ENCODE measurements around the gene UMPS. TPM values are rescaled to one million over a fixed set of nuclear protein-coding genes. Genes with fewer than 3 reads are reported as not detected.
A peak's percentile ranks its signal among the peaks of the same experiment; 100 is the strongest.

The UMPS gene
- total and polyA plus RNA-seq, 9 of the 15 experiments (the other 6 are each of a cell fraction or from before 2014, with no cell fraction given) = 28.9 to 91.0 (median 45.9) TPM

- no peak overlapping the region for H2AFZ ChIP-seq (ENCODE audit: low read depth, low read length)
- no peaks in the 10 kb centered on the region for H3K79me2 ChIP-seq (ENCODE audit: control insufficient read depth, insufficient read depth, low read length)
- H3K36me3 ChIP-seq (ENCODE audit: control insufficient read depth, insufficient read depth, low read length) = no peaks in the 10 kb centered on the region
- H3K4me1 ChIP-seq (replicated peaks in 1 of 2; ENCODE audit: control insufficient read depth in 2 of 2, insufficient read depth in 2 of 2, low read length in 2 of 2) = no peaks in the 10 kb centered on the region; a peak in 1 of 5 replicates
- FAIRE-seq = no peak
- in situ Hi-C loops (cut with MboI) (loop anchor here (5.0 kb wide), 1 partner anchor 123 kb away; no protein-coding TSS in a partner anchor), intact Hi-C loops (cut with micrococcal nuclease) (loop anchor here (5.0 kb wide), 1 partner anchor 48 kb away; no protein-coding TSS in a partner anchor)
- no peak overlapping the region for H3K9ac ChIP-seq (ENCODE audit: insufficient read depth in 1 of 2, low read depth in 2 of 2, low read length in 2 of 2)
- TF ChIP-seq EGR1 (conservative IDR thresholded peaks at IDR 0.05) = peak; percentile 47; the same call in 1 of the 2 replicates
- TF ChIP-seq, protein P1, sequence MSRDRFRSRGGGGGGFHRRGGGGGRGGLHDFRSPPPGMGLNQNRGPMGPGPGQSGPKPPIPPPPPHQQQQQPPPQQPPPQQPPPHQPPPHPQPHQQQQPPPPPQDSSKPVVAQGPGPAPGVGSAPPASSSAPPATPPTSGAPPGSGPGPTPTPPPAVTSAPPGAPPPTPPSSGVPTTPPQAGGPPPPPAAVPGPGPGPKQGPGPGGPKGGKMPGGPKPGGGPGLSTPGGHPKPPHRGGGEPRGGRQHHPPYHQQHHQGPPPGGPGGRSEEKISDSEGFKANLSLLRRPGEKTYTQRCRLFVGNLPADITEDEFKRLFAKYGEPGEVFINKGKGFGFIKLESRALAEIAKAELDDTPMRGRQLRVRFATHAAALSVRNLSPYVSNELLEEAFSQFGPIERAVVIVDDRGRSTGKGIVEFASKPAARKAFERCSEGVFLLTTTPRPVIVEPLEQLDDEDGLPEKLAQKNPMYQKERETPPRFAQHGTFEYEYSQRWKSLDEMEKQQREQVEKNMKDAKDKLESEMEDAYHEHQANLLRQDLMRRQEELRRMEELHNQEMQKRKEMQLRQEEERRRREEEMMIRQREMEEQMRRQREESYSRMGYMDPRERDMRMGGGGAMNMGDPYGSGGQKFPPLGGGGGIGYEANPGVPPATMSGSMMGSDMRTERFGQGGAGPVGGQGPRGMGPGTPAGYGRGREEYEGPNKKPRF (IDR thresholded peaks at IDR 0.05; ENCODE audit: low read depth, low read length) = no peak
- no peak for ATAC-seq
- no peaks in the 10 kb centered on the region for H3K9me1 ChIP-seq (ENCODE audit: control insufficient read depth, insufficient read depth, low read length)
- 29% methylated on average over 5 of the region's 7 CpGs for WGBS (ENCODE audit: insufficient coverage, low coverage, missing lambda C conversion rate)
- H3K9me3 ChIP-seq (replicated peaks; ENCODE audit: control insufficient read depth, insufficient read depth, low read depth, low read length) = no peaks in the 10 kb centered on the region
- DNase-seq (ENCODE audit: extremely low read depth in 1 of 4, low spot score in 3 of 4) = no peak
- H4K20me1 ChIP-seq (replicated peaks; ENCODE audit: control insufficient read depth, insufficient read depth, low read length) = no peaks in the 10 kb centered on the region
- H3K4me3 ChIP-seq = no peak overlapping the region
- no TSS peak for BruUV-seq (replicated peaks)
- ChIA-PET CTCF (ENCODE audit: low intra/inter-chr PET ratio) (interaction anchor here (0.6 kb wide), 1 partner anchor 668 kb away, joined by 4 read pairs; no protein-coding TSS in a partner anchor), POLR2A (interaction anchor here (0.8 to 1.0 kb wide), 2 partner anchors 21 to 115 kb away, joined by 3 to 4 read pairs; no protein-coding TSS in a partner anchor)
- no peaks in the 10 kb centered on the region for H3K27me3 ChIP-seq (ENCODE audit: control insufficient read depth in 2 of 2, insufficient read depth in 2 of 2, low read length in 2 of 2)
- no peak overlapping the region for H3K27ac ChIP-seq (ENCODE audit: extremely low read depth, low read depth, low read length)
- no peak overlapping the region for H3K4me2 ChIP-seq (ENCODE audit: insufficient read depth, low read length)
Measured at GRCh38 chr3:124685481-124685880, 44.8 kb upstream of the UMPS start.
